HCT116 (cell line): ENCODE results near the gene GALNT17.

ENCODE experiments used
- JUND ChIP-seq: IDR thresholded peaks from 2 replicates; pipeline ENCODE4 v1.6.1; 2012
- POLR2A ChIP-seq: IDR thresholded peaks from 2 replicates; pipeline ENCODE4 v1.7.0; 2011; ENCODE audit warnings: borderline replicate concordance; ENCODE audit not compliant: insufficient read depth, insufficient read length; ENCODE audit errors: extremely low read depth
- POLR2AphosphoS5 ChIP-seq: IDR thresholded peaks from 2 replicates; pipeline ENCODE4 v1.6.1; 2011; ENCODE audit warnings: mild to moderate bottlenecking, low read depth, low read length, moderate library complexity
- TF ChIP-seq, protein P1 (sequence below), 3 experiments: fragments of 200-600 bp in 1 of 3; sonication (generic) in 1 of 3; IDR thresholded peaks in 2 of 3; conservative IDR thresholded peaks in 1 of 3; 2 replicates each; pipeline ENCODE4 v1.5.1; 2012 to 2017; ENCODE audit warnings: low read depth in 2 of 3, low read length in 2 of 3, antibody characterized with exemption in 1 of 3, borderline replicate concordance in 1 of 3, control low read depth in 1 of 3, mild to moderate bottlenecking in 1 of 3, mixed read lengths in 1 of 3, mixed run types in 1 of 3, moderate library complexity in 1 of 3; ENCODE audit not compliant: insufficient read depth in 1 of 3

DNA sequence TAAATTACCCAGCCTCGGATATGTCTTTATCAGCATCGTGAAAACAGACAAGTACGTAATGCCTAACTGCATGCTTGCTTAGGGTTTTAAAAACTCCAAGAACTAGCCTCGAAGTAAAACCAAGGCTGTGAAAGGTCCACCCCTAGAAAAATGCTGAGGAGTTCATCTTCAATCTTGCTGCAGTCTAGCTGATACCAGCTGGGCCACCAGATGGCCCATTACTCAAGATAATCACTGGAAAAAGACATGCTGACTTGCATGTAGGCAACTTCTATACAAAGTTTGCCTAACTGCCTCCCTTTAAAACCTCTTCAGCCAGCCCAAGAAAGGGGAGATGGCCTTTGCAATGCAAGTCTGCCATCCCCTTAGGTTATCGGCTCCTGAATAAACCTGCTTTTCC is 614.1 kb downstream of the GALNT17 start:
- TF ChIP-seq POLR2AphosphoS5 (no peak), POLR2A (no peak), JUND (no peak)
- TF ChIP-seq, protein P1, sequence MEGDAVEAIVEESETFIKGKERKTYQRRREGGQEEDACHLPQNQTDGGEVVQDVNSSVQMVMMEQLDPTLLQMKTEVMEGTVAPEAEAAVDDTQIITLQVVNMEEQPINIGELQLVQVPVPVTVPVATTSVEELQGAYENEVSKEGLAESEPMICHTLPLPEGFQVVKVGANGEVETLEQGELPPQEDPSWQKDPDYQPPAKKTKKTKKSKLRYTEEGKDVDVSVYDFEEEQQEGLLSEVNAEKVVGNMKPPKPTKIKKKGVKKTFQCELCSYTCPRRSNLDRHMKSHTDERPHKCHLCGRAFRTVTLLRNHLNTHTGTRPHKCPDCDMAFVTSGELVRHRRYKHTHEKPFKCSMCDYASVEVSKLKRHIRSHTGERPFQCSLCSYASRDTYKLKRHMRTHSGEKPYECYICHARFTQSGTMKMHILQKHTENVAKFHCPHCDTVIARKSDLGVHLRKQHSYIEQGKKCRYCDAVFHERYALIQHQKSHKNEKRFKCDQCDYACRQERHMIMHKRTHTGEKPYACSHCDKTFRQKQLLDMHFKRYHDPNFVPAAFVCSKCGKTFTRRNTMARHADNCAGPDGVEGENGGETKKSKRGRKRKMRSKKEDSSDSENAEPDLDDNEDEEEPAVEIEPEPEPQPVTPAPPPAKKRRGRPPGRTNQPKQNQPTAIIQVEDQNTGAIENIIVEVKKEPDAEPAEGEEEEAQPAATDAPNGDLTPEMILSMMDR (IDR thresholded peaks at IDR 0.05 in 2 of 3, conservative IDR thresholded peaks at IDR 0.05 in 1 of 3; ENCODE audit: borderline replicate concordance in 1 of 3, insufficient read depth in 1 of 3, low read depth in 2 of 3, low read length in 2 of 3) = no peak
